ENCODE results near the gene DIDO1. TPM values are rescaled to one million over a fixed set of nuclear protein-coding genes. Genes with fewer than 3 reads are reported as not detected.

Gene DIDO1
- polyA plus RNA-seq, 1 of the 3 experiments (the other 2 are of a cell fraction), result 14.7 TPM

- 96% methylated on average over 44 of the region's 46 CpGs for WGBS (ENCODE audit: low lambda C conversion rate)
- DNase-seq, result no peak
- Histone ChIP-seq H3K36me3 (replicated peaks in 1 of 2; ENCODE audit: control insufficient read depth in 1 of 2, insufficient read depth in 2 of 2, low read length in 1 of 2) (peaks cover 14 to 46% of the 10 kb centered on the region in 2 experiments), H3K27me3 (ENCODE audit: insufficient read depth) (no peaks in the 10 kb centered on the region), H3K9me2 (no peaks in the 10 kb centered on the region), H3K79me2 (ENCODE audit: insufficient read depth) (no peaks in the 10 kb centered on the region), H3K4me1 (ENCODE audit: control insufficient read depth in 1 of 2, insufficient read depth in 2 of 2, low read depth in 1 of 2, low read length in 1 of 2) (peaks cover 1 to 9% of the 10 kb centered on the region in 2 experiments; a peak in 2 of 4 replicates), H2AFZ (ENCODE audit: low read depth) (no peak overlapping the region), H3K9me3 (no peaks in the 10 kb centered on the region), H3F3A (replicated peaks; ENCODE audit: insufficient read depth) (peaks cover 14% of the 10 kb centered on the region), H3K4me2 (no peak overlapping the region), H4K20me1 (ENCODE audit: insufficient read depth) (no peaks in the 10 kb centered on the region), H3K9ac (no peak overlapping the region), H3K27ac (ENCODE audit: low read depth in 2 of 2, low read length in 1 of 2) (no peak overlapping the region), H3K4me3 (ENCODE audit: low read depth in 2 of 2, low read length in 1 of 2) (no peak overlapping the region)
- POLR2A ChIA-PET, result no interaction called here
- CTCF ChIA-PET, result interaction anchor here (2.1 kb wide), 1 partner anchor 18 kb away, joined by 6 read pairs; no protein-coding TSS in a partner anchor
- TF ChIP-seq, protein P1, sequence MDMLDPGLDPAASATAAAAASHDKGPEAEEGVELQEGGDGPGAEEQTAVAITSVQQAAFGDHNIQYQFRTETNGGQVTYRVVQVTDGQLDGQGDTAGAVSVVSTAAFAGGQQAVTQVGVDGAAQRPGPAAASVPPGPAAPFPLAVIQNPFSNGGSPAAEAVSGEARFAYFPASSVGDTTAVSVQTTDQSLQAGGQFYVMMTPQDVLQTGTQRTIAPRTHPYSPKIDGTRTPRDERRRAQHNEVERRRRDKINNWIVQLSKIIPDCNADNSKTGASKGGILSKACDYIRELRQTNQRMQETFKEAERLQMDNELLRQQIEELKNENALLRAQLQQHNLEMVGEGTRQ (IDR thresholded peaks at IDR 0.05; ENCODE audit: borderline replicate concordance, low read depth, low read length), result no peak
Observed at GRCh38 chr20:62881662-62882395, 44.5 kb downstream of the DIDO1 start.

DNA sequence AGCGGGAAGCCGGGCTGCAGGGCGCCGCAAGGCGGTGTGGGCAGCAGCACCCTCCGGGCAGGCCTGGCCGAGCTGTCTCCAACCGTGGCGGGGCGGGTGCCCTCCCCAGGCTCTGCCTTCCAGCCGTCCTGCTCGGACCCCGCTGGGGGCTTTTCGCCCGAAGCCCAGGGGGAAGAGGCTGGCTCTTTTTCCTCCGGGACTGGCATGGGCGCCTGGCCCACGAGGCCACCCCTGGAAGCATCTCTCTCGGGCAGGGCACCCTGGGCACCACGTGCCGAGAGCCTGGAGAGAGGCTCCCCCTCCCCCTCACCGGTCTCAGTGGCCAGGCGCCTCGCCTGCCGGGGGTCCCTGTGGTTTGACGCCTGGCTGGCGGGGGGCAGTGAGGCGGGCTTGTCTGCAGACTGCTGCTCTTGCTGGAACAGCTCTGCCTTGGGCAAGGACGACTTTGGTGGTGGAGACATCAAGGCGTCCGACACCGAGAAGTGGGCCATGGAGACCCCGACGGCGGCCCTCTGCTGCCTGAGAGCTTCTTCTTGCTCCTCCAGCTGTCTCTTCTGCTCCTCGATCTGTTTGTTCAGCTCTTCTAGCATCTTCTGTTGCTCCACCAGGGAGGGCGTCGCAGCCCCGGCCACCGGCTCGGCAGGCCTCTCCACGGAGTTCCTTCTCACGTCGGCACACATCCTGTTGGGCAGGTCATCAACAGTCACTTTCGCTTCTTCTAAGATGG, 45.2 kb downstream of the DIDO1 start:
- POLR2A ChIA-PET, result no interaction called here
- TF ChIP-seq RXRA (IDR thresholded peaks at IDR 0.05; ENCODE audit: borderline replicate concordance, low read depth), result no peak
- no peak for TF ChIP-seq TEAD4 (IDR thresholded peaks at IDR 0.05; ENCODE audit: borderline replicate concordance, insufficient read depth)

DNA sequence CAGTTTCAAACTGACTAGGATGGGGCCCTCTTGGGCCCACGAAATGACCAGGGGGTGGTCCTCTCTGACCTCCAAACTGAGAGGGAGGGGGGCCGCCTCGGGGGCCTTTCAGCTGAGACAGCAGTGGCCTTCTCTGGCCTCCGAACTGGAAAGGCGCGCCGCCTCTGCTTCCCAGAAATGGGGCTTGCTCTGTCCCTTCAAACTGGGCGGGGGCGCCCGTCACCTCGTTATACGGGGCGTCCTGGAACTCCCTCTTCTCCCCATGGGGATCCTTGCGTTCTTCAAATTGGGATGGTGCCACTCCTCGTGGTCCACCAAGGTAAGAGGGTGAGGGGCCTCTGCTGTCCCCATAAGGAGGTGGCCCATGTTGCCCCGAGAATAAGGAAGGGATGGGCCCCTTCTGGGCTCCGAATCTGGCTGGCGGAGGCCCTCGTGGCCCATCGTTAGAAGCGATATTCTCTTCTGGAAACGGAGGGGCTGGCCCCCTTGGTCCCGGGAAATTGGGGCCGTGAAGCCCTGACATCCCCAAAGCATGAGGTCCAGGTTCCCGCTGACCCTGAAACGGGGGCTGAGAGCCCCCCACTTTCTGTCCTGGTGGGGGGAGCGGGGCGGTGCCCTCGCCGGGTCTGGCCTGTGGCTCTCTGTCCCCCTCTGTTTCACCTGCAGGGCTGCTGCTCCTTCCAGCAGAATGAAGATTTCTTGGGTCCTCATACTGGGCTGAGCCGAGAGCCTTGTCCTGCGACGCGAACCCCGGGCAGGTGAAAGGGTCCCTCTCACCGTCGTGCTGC, 46.0 kb downstream of the DIDO1 start:
- H3K9me2 ChIP-seq, result no peaks in the 10 kb centered on the region
- H3K4me2 ChIP-seq, result no peak overlapping the region
- peaks cover 5 to 34% of the 10 kb centered on the region in 2 experiments for H3K36me3 ChIP-seq (replicated peaks in 1 of 2; ENCODE audit: control insufficient read depth in 1 of 2, insufficient read depth in 2 of 2, low read length in 1 of 2)
- H3K4me3 ChIP-seq (ENCODE audit: low read depth in 2 of 2, low read length in 1 of 2), result no peak overlapping the region
- no peaks in the 10 kb centered on the region for H3K27me3 ChIP-seq (ENCODE audit: insufficient read depth)
- H3K9me3 ChIP-seq, result no peaks in the 10 kb centered on the region
- CTCF ChIA-PET, result no interaction called here
- DNase-seq, result no peak
- H3K4me1 ChIP-seq (ENCODE audit: control insufficient read depth in 1 of 2, insufficient read depth in 2 of 2, low read depth in 1 of 2, low read length in 1 of 2), result peaks cover 4 to 13% of the 10 kb centered on the region in 2 experiments; a peak in 3 of 4 replicates
- H2AFZ ChIP-seq (ENCODE audit: low read depth), result no peak overlapping the region
- H3K27ac ChIP-seq (ENCODE audit: low read depth in 2 of 2, low read length in 1 of 2), result no peak overlapping the region
- POLR2A ChIA-PET, result no interaction called here
- no peak overlapping the region for H3K9ac ChIP-seq
- peaks cover 18% of the 10 kb centered on the region for H3F3A ChIP-seq (replicated peaks; ENCODE audit: insufficient read depth)
- WGBS (ENCODE audit: low lambda C conversion rate), result over 99% methylated on average over 21 of the region's 37 CpGs
- no peaks in the 10 kb centered on the region for H3K79me2 ChIP-seq (ENCODE audit: insufficient read depth)
- H4K20me1 ChIP-seq (ENCODE audit: insufficient read depth), result no peaks in the 10 kb centered on the region
- TF ChIP-seq RAD21 (IDR thresholded peaks at IDR 0.05; ENCODE audit: low read length) (no peak), POLR2AphosphoS5 (IDR thresholded peaks at IDR 0.05; ENCODE audit: low read depth, low read length) (no peak), RCOR1 (IDR thresholded peaks at IDR 0.05; ENCODE audit: low read length) (no peak), GABPA (IDR thresholded peaks at IDR 0.05; ENCODE audit: low read depth) (no peak), MXI1 (IDR thresholded peaks at IDR 0.05; ENCODE audit: low read depth, low read length) (no peak), NRF1 (IDR thresholded peaks at IDR 0.05; ENCODE audit: low read depth, low read length) (no peak), NFIC (IDR thresholded peaks at IDR 0.05; ENCODE audit: borderline replicate concordance) (no peak), FOXJ3 (CRISPR knock-in tag; IDR thresholded peaks at IDR 0.05) (no peak), TEAD4 (IDR thresholded peaks at IDR 0.05; ENCODE audit: borderline replicate concordance, insufficient read depth) (no peak), TCF12 (IDR thresholded peaks at IDR 0.05) (no peak), JUND (IDR thresholded peaks at IDR 0.05) (no peak), EP300 (IDR thresholded peaks at IDR 0.05; ENCODE audit: borderline replicate concordance in 1 of 2, low read depth in 1 of 2, low read length in 1 of 2) (no peak), RXRA (IDR thresholded peaks at IDR 0.05; ENCODE audit: borderline replicate concordance, low read depth) (no peak), SMC3 (IDR thresholded peaks at IDR 0.05; ENCODE audit: low read depth, low read length) (no peak), FOXM1 (IDR thresholded peaks at IDR 0.05; ENCODE audit: low read depth) (no peak)
- TF ChIP-seq, protein P2, sequence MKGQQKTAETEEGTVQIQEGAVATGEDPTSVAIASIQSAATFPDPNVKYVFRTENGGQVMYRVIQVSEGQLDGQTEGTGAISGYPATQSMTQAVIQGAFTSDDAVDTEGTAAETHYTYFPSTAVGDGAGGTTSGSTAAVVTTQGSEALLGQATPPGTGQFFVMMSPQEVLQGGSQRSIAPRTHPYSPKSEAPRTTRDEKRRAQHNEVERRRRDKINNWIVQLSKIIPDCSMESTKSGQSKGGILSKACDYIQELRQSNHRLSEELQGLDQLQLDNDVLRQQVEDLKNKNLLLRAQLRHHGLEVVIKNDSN (IDR thresholded peaks at IDR 0.05; ENCODE audit: borderline replicate concordance, low read depth), result no peak
- TF ChIP-seq, protein P3, sequence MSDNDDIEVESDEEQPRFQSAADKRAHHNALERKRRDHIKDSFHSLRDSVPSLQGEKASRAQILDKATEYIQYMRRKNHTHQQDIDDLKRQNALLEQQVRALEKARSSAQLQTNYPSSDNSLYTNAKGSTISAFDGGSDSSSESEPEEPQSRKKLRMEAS (IDR thresholded peaks at IDR 0.05; ENCODE audit: low read depth), result no peak

More for the DNA sequence above, 45.2 kb downstream of the DIDO1 start:
- H2AFZ ChIP-seq (ENCODE audit: low read depth), result no peak overlapping the region
- CTCF ChIA-PET, result interaction anchor here (2.1 kb wide), 1 partner anchor 18 kb away, joined by 6 read pairs; no protein-coding TSS in a partner anchor
- H3K9ac ChIP-seq, result no peak overlapping the region
- H3K4me2 ChIP-seq, result no peak overlapping the region
- H3K4me3 ChIP-seq (ENCODE audit: low read depth in 2 of 2, low read length in 1 of 2), result no peak overlapping the region
- peaks cover 0 to 13% of the 10 kb centered on the region in 2 experiments; a peak in 1 of 4 replicates for H3K4me1 ChIP-seq (ENCODE audit: control insufficient read depth in 1 of 2, insufficient read depth in 2 of 2, low read depth in 1 of 2, low read length in 1 of 2)
- WGBS (ENCODE audit: low lambda C conversion rate), result 95% methylated on average over 17 of the region's 45 CpGs
- H3K36me3 ChIP-seq (replicated peaks in 1 of 2; ENCODE audit: control insufficient read depth in 1 of 2, insufficient read depth in 2 of 2, low read length in 1 of 2), result peaks cover 10 to 39% of the 10 kb centered on the region in 2 experiments
- no peaks in the 10 kb centered on the region for H3K79me2 ChIP-seq (ENCODE audit: insufficient read depth)
- no peaks in the 10 kb centered on the region for H3K9me2 ChIP-seq
- no peak overlapping the region for H3K27ac ChIP-seq (ENCODE audit: low read depth in 2 of 2, low read length in 1 of 2)
- no peak for DNase-seq
- peaks cover 14% of the 10 kb centered on the region for H3F3A ChIP-seq (replicated peaks; ENCODE audit: insufficient read depth)
- no peaks in the 10 kb centered on the region for H3K9me3 ChIP-seq
- no peaks in the 10 kb centered on the region for H3K27me3 ChIP-seq (ENCODE audit: insufficient read depth)
- H4K20me1 ChIP-seq (ENCODE audit: insufficient read depth), result no peaks in the 10 kb centered on the region
